ENCODE results near the gene CAB39. TPM values are rescaled to one million over a fixed set of nuclear protein-coding genes. Genes with fewer than 3 reads are reported as not detected.

Gene CAB39
- total and polyA plus RNA-seq, 2 donors (not counting 1 experiment from before 2014, with no cell fraction given), result 21.7 to 75.7 TPM

Small RNAs within 50 kb of the gene (small RNA-seq; reads per million reads assigned to genes)
- gene BANF1P3 (ENCODE audit: insufficient read length, low read depth, low replicate concordance) (not detected), gene RNU6-268P (ENCODE audit: insufficient read length, low read depth, low replicate concordance) (not detected)

Other genes starting within 250 kb of the CAB39 start
- gene ITM2C, start 152.1 kb downstream of the CAB39 start, total RNA-seq, result 36.9 and 37.4 TPM in 2 replicates
- gene ITM2C, start 152.1 kb downstream of the CAB39 start, polyA plus RNA-seq, result 62.8 and 65.0 TPM in 2 replicates
- gene GPR55, start 212.4 kb downstream of the CAB39 start, total RNA-seq, result 4.1 and 4.7 TPM in 2 replicates
- gene GPR55, start 212.4 kb downstream of the CAB39 start, polyA plus RNA-seq, result 0.58 and 3.0 TPM in 2 replicates

Data from B cell (primary cell).